Measurements from ENCODE around the gene KIAA1958. TPM values are rescaled to one million over a fixed set of nuclear protein-coding genes. Genes with fewer than 3 reads are reported as not detected.

The KIAA1958 gene
- total RNA-seq, 6 experiments from 2014 or later: 3.5 to 9.7 (median 4.5) TPM

GRCh38 chr9:112503170-112503569 is 16.5 kb downstream of the KIAA1958 start:
- Mint-ChIP-seq H3K9me3 (no peaks in the 10 kb centered on the region), H3K4me3 (no peak overlapping the region), H3K4me1 (ENCODE audit: low read depth) (peaks cover 24% of the 10 kb centered on the region), H3K27ac (no peak overlapping the region), H3K27me3 (ENCODE audit: insufficient read depth) (no peaks in the 10 kb centered on the region), H3K36me3 (ENCODE audit: low read depth) (peaks cover 11% of the 10 kb centered on the region)
- DNase-seq: no peak
- TF ChIP-seq CTCF (IDR thresholded peaks at IDR 0.05): no peak

- no peak for DNase-seq
- H3K27me3 Mint-ChIP-seq (ENCODE audit: insufficient read depth): no peaks in the 10 kb centered on the region
- peaks cover 23% of the 10 kb centered on the region for H3K4me1 Mint-ChIP-seq (ENCODE audit: low read depth)
- H3K4me3 Mint-ChIP-seq: no peak overlapping the region
- no peak overlapping the region for H3K27ac Mint-ChIP-seq
- peaks cover 5% of the 10 kb centered on the region; the same call in 1 of the 2 replicates for H3K36me3 Mint-ChIP-seq (ENCODE audit: low read depth)
- no peak for TF ChIP-seq CTCF (IDR thresholded peaks at IDR 0.05)
- H3K9me3 Mint-ChIP-seq: no peaks in the 10 kb centered on the region
Measured at GRCh38 chr9:112505086-112505485, 18.5 kb downstream of the KIAA1958 start.

- Mint-ChIP-seq H3K9me3 (no peaks in the 10 kb centered on the region), H3K4me1 (ENCODE audit: low read depth) (peaks cover 23% of the 10 kb centered on the region), H3K4me3 (no peak overlapping the region), H3K27ac (no peak overlapping the region), H3K27me3 (ENCODE audit: insufficient read depth) (no peaks in the 10 kb centered on the region), H3K36me3 (ENCODE audit: low read depth) (peaks cover 5% of the 10 kb centered on the region; the same call in 1 of the 2 replicates)
- no peak for TF ChIP-seq CTCF (IDR thresholded peaks at IDR 0.05)
- no peak for DNase-seq
Measured at GRCh38 chr9:112505607-112506006, 19.0 kb downstream of the KIAA1958 start.

GRCh38 chr9:112506571-112506970 is 19.9 kb downstream of the KIAA1958 start:
- H3K9me3 Mint-ChIP-seq: no peaks in the 10 kb centered on the region
- H3K36me3 Mint-ChIP-seq (ENCODE audit: low read depth): peaks cover 1% of the 10 kb centered on the region; the same call in 1 of the 2 replicates
- H3K4me1 Mint-ChIP-seq (ENCODE audit: low read depth): peaks cover 19% of the 10 kb centered on the region
- no peaks in the 10 kb centered on the region for H3K27me3 Mint-ChIP-seq (ENCODE audit: insufficient read depth)
- no peak overlapping the region for H3K4me3 Mint-ChIP-seq
- no peak for TF ChIP-seq CTCF (IDR thresholded peaks at IDR 0.05)
- H3K27ac Mint-ChIP-seq: no peak overlapping the region
- DNase-seq: no peak

GRCh38 chr9:112507001-112507680 is 20.5 kb downstream of the KIAA1958 start:
- H3K27me3 Mint-ChIP-seq (ENCODE audit: insufficient read depth): no peaks in the 10 kb centered on the region
- peaks cover 13% of the 10 kb centered on the region for H3K4me1 Mint-ChIP-seq (ENCODE audit: low read depth)
- no peak for DNase-seq
- H3K4me3 Mint-ChIP-seq: no peak overlapping the region
- no peak for TF ChIP-seq CTCF (IDR thresholded peaks at IDR 0.05)
- no peak overlapping the region for H3K27ac Mint-ChIP-seq
- no peaks in the 10 kb centered on the region for H3K36me3 Mint-ChIP-seq (ENCODE audit: low read depth)
- no peaks in the 10 kb centered on the region for H3K9me3 Mint-ChIP-seq

All from HFFc6 (cell line).